NCI-H1092 treated with DMSO at 0.1 percent for 48 hours (cell line): ENCODE measurements around the gene ATP5F1C.
A peak's percentile ranks its signal among the peaks of the same experiment; 100 is the strongest.
"Not testable (repeated sequence)": the region's sequence is repeated elsewhere in the genome, so short reads cannot be mapped to it uniquely, and the experiment has no call there.

Experiments
- DNase-seq: peaks from one replicate; lab custom pipeline; 2025; lab: John Stamatoyannopoulos, UW

The ATP5F1C gene

DNA sequence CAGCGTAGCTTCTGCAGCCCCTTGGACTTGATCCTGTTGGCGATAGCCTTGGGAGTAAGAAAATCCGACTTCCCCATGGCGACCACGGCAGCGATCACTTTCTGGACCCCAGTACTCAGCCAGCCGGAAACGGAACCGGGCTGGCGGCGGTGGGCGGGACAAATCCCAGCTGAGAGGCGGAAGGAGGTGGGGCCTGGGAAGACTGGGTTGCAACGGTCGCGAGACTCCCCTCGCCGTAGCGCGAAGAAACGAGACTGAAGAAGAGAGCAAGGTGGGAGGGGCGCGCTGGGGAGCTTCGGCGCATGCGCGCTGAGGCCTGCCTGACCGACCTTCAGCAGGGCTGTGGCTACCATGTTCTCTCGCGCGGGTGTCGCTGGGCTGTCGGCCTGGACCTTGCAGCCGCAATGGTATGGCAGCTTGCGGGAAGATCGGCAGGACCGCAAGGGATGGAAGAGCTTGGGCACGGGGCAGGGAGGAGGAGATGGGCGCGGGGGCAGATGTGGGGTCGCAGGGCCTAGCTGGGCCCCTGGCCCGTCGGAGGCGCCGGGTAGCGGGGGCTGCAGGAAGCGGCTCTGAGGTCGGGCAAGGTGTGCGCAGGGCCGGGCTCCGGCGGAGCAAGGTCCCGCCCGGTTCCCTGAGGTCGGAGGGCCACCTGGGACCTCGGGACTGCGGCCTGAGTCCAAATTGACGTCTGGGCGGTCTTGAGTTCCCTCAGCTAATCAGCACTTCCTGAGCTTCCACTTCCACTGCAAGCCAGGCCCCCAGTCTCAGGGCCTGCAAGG, at the start of gene ATP5F1C, which contains the start of gene KIN:
ATP5F1C (plus strand) TSS at position 321 of the 782 bp plus-strand sequence; CDS start at position 352, 31 bp downstream.
KIN (minus strand) TSS at position 137 of the 782 bp plus-strand sequence; CDS start at position 77, 60 bp downstream.
- peak; percentile 98 for DNase-seq

DNA sequence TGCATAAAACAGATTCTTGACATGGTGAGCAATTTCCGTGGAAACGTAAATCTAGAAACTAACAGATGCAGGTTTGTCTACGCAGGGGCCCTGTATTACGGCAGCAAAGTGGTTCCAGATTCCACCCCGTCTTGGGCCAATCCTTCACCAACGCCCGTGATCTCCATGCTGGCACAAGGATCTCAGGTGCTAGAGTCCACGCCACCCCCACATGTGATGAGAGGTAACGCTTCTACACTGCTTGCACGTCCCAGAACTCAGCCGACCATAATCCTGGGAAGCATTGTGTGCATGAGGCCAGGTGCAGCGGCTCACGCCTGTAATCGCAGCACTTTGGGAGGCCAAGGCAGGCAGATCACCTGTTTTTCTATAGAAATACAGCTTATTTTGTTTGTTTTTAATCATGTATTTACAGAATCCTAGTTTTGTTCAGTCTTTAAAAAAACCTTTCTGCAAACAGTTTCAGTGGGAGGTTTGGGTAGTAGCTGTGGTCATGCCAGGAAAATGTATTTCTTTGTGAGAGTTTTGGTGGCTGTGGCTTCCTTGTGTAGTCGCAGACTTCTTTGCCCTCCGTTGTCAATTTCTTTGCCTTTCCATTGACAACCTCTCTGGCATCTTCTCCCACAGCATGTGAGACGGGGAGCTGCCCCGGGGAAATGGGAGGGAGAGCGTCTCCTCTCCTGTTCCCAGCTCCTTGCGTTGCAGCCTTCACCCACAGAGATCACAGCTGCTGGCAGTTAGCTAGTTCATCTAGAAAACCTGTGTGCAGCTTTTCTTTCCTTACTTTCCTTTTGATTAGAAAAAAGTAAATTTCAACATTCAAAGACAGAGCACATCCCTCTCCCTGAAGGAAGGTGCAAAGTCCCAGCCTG, 49.2 kb upstream of the ATP5F1C start:
- DNase-seq: peak; percentile 8

DNA sequence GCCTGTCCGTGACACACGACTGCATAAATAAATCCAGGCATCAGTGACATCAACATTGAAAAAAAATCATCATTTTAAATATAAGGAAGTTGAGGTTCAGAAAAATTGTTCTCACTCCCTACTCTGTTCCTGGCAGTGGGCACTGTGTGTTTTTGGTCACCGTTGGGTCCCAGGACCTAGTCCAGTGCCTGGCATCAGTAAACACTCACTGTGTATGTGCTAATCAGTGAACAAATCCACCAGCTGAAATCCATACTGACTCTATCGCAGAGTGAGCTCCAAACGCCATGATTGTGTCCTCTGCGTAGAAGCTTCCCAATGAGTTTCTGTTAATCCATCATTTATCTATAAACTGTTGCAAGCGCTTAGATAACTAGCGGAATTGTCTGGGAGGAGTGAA, 43.7 kb upstream of the ATP5F1C start:
- DNase-seq: no peak

DNA sequence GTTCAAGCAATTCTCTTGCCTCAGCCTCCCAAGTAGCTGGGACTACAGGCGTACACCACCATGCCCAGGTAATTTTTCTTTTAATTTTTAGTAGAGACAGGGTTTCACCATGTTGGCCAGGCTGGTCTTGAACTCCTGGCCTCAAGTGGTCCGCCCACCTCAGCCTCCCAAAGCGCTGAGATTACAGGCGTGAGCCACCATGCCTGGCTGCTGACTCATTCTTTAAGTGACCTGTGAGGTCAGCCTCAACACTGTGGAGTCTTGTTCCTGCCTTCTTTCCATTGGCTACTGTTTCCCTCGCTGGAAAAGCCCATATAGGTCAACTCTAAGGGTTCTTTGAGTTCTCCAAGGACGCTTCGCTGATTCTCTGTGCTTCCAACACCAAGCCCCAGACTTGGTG, 39.3 kb upstream of the ATP5F1C start:
- DNase-seq: not testable (repeated sequence)

DNA sequence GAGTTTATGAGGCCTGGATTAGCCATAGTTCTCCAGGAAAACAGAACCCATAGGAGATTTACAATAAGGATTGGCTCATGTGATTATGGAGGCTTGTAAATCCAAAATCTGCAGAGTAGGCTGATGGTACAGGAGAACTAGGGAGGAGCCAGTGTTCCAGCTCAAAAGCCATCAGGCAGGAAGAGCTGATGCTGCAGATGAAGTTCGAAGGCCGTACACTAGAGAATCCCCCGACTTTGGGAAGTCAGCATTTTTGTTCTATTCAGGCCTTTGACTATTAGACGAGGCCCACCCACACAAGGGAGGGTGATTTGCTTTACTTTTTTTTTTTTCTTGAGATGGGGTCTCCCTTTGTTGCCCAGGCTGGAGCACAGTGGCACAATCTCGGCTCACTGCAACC, 37.8 kb upstream of the ATP5F1C start:
- no peak for DNase-seq

DNA sequence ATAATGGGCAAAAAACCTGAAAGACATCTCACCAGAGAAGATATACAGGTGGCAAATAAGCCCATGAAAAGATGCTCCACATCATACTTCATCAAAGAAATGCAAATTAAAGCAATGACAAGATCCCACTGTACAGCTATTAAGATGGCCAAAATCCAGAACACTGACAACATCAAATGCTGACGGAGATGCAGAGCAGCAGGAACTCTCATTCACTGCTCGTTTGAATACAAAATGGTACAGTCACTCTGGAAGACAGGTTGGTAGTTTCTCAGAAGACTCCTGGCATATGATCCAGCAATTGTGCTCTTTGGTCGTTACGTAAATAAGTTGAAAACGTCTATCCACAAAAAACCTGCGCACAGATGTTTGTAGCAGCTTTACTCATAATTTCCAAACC, 35.7 kb upstream of the ATP5F1C start:
- DNase-seq: no peak

DNA sequence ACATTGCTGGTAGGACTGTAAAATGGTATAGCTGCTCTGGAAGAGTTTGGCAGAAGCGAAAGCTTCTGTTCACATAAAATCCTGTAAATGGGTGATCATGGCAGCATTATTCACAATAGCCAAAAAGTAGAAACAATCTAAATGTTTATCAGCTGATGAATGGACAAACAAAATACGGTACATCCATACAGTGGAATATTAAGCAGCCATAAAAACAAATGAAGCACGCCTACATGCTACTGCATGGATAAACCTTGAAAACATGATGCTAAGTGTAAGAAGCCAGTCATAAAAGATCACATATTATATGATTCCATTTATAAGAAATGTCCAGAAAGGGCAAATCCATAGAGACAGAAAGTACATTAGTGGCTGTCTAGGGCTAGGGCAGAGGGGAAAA, 32.9 kb upstream of the ATP5F1C start:
- DNase-seq: no peak

DNA sequence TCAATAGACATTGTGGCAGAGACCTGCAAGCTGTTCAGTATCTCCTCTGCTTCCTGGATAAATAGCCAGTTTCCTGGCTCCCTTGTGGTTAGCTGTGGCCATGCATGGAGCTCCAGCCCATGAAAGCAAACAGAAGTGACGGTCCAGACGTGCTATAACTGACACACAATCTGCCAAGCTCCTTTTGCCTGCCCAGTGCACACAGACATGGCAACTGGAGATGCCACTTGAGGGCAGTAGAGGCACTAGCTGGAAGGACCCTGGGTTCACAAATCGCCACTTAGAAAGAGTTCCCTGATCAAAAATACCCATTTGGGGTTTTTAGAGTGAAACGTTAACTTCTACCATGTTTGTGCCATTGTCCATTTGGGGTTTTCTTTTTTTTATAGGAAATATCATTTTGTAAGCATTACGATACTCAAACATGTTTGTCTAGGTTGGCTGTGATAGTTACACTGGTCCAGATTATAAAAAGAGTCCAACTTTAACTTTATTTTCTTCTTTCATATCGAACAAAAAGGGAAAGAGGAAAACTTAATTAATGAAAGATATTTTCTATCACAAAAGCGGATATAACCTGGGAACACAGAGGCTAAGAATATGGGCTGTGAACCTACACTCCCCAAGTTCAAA, 31.5 kb upstream of the ATP5F1C start:
- DNase-seq: peak; percentile 14

DNA sequence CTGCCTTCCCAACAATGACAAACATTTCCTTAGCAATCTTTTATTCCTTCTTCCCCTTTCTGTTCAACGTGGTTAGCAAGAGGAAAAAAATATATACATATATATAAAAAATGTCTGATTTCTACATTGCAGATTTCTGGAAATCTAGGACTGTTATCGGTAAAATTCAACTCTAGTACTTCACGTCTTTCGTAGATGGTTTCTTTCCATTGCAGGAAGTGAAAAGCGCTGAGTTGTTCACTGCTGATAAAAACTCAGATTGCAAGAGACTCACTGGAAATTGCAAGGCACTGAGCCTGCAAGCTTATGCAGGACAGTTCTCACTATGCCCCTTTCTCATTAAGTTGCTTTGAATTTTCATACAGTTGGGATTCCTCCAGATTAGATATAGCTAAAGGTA, 24.0 kb upstream of the ATP5F1C start:
- DNase-seq: no peak

DNA sequence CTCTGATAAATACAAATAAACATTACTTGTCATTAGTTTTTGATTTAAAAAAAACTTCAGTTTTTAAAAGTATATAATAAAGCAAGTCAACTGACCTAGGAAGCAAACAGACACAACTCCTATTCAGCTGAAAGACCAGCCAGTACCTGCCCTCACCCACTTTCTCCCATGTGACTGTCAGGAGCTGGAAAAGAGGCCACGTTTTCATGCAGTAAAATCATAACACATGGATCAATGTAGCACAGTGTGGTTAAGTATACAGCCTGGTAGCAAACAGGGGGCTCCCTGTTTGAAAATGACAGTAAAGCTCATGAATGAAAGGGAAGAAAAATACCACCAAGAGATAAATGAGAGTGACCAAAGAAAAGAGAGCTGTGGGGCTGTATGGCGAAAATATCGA, 21.7 kb upstream of the ATP5F1C start:
- DNase-seq: no peak

DNA sequence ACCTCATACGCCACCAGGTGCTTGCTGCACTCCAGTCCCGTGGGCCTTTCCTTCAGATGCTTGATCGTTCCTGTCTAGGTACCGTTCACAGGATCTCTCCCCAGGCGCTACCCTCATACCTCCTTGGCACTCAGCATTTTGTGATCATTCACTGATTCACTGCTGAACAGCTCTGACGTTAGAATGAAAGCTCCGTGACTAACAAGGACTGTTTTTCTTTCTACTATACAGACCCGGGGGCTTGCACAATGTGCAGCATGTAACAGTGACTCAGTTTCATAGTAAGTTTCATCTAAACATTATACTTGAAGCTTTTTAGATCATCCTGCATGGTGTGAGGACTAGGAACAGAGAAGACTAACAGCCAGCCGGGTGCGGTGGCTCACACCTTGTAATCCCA, 20.8 kb upstream of the ATP5F1C start:
- DNase-seq: no peak

DNA sequence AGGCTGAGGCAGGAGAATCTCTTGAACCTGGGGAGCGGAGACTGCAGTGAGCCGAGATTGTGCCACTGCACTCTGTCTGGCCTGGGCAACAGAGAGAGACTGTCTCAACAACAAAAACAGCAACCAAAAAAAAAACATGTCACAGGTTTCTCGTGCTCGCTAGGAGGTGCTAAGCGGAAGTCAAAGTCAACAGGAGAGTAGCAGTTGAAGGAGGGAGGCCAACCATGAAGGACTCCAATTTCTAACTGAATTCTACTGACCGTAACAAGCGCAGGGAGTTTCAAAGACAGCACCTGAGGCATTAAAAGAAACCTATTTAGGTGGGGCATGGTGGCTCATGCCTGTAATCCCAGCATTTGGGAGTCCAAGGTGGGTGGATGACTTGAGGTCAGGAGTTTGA, 19.6 kb upstream of the ATP5F1C start:
- no peak for DNase-seq

DNA sequence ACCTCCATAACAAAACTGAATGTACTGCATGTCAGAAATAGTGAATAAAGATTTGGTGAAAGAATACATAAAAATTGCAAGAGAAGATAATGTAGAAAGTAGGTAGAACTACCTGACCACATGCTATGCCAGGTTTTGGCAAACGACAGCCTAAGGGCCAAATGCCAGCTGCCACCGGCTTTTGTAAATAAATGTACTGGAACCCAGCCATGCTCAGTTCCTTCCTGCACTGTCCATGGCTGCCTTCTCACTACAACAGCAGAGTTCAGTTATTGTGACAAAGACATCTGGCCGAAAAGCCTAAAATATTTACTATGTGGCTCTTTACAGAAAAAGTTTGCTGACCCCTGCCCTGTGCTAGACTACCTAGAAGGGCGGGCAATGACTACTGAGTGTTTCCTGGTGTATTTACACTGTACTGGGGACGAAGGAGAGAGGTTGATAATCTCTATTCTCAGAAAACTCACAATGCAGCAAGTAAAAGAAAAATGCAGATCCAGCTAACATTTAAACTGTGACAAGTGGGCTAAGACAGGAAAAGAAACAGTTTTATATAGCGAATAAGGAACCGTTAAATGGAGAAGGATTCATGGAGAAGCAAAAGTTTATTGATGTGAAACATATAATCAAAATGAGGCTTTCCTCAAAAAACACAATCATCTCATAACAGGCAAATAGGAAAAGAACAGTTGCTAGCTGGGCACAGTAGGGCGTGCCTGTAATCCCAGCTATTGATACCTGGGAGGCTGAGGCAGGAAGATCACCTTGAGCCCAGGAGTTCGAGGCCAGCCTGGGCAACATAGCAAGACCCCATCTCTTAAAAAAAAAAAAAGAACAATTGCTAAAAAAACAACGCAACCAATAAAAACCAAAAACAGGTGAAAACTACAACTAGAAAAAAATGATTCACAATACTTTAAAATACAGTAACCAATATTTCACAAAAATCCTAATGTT, 13.9 kb upstream of the ATP5F1C start:
- DNase-seq: peak; percentile 60

DNA sequence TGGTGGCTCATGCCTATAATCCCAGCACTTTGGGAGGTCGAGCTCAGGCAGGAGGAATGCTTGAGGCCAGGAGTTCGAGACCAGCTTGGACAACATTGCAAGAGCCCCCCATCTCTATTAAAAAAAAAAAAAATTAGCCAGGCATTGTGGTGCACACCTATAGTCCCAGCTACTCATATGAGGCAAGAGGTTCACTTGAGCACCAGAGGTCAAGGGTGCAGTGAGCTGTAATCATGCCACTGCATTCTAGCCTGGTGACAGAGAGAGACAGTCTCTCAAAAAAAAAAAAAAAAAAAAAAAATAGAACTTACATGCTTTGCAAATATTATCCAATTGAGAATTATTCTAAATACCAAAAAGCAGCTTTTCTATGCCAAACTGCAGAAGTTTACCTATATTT, 11.2 kb upstream of the ATP5F1C start:
- no peak for DNase-seq

DNA sequence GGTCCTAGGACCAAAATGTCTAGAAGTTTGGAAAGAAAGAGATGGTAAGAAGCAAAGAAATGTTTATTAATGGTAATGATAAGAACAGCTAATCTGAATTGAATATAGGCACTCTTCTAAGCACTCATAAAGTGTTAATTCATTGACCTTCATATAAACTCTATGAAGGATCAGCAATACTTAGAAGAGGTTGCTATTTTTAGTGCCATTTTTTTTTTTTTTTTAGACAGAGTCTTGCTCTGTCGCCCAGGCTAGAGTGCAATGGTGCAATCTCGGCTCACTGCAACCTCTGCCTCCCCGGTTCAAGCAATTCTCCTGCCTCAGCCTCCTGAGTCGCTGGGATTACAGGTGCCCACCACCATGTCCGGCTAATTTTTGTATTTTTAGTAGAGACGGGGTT, 5.8 kb upstream of the ATP5F1C start:
- not testable (repeated sequence) for DNase-seq

DNA sequence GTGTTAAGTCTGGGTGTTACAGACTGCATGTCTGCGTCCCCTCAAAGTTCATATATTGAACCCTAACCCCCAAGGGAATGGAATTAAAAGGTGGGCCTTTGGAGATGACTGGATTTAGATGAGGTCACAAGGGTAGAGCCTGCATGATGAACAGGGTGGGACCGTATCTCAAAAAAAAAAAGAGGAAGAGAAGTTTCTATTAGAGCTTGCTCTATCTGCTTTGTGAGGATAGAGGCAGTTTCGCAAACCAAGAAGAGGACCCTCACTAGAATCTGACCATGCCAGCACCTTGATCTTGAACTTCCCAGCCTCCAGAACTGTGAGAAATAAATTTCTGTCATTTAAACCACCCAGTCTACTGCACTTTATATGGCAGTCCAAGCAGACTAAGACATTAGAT, 1.5 kb upstream of the ATP5F1C start:
- DNase-seq: no peak

DNA sequence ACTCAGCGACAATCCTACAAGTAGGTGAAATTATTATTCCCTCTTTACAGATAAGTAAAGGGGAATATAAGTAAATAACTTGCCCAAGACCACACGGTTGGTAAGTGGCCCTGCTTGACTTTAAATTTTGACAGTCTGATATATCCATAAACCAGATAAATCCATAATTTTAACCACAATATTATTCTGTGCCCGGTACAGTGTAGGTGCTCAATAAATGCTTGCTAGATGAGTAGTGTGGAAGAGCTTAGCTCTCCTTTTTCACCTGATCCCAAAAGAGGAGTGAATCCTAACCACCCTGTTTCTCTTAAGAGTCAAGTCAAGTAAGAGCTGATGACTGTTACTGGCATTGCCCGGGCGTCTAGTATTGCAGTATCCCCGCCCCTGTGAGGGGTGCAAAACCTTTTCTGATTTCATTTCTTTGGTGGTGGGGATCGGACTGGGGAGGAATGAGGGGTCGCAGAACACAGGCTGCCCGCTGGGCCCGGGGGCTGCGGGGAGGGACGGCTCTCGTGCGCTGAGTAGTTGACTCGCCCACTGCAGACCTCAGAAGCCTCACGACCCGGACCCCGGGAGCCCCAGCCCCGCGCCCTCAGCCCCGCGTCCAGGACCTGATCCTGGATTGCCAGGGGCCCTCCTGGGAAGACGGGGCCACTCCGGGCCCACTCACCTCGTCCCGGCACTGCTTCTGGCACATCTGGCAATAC, 674 bp upstream of the ATP5F1C start:
- DNase-seq: no peak

DNA sequence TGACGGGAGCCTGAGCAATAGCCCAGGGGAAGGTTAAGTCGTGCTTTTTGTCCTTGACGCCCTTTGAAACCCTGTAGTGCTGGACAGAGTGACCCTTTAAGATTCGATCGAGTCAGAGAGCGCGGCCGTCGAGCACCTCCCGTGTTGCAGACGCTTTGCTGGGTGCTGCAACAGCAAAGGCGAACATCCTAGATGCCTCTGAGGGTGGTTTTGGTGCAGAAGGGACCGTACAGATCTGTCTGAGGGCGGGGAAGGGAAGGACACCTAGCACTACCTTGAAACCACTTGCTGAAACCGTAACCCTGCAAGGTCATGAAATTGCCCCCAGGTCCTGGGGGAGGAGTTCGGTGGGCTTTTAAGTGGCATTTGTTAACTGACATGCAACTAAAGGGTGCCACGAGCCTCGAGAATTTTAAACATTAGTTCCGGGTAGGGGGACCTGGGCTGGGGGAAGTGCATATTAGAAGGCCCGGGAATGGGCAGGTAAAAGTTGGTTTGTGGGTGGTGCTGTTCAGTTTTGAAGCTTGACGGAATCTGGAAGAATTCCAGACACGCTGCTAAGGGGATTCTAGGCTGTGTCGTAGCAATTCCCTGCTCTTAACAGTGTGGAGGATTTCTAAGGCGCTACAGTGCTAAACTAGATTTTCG, 786 bp downstream of the ATP5F1C start:
- DNase-seq: peak; percentile 22

DNA sequence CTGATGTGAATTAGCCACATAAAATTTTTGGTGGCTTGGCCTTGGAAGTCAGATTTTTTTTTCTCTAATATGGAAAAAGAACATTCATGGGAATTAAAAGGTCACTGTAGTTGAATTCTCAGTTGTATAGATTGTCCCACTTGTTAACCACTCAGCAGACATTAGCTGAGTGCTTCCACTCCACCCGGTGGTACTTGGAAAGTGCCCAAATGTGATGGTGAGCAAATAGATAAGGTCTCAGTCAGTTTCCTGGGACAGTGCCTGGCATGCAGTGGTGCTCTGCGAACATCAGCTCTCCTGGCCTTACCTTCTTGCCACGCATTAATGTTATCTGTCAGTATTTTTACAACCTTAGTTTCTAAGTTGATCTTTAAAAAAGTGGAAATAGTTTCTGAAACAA, 1.4 kb downstream of the ATP5F1C start:
- DNase-seq: peak; percentile 36

DNA sequence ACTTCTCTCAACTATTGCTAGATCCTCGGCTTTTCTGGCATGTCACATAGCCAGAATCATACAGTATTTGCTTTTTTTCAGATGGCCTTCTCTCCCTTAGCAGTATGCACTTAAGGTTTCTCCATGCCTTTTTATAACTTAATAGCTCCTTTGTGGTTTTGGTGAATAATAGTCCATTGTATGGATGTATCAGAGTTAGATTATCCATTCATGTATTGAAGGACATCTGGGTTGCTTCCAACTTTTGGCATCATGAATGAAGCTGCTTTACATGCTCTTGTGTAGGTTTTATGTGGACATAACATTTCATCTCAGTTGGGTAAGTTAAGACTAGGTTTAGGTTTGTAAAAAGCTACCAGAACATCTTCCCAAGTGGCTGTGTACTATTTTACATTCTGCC, 4.6 kb downstream of the ATP5F1C start:
- no peak for DNase-seq
